GM19025 (cell line): ENCODE results near the gene RGMA.

ENCODE experiments used
- ATAC-seq: cut with Tn5 transposase; IDR thresholded peaks from one replicate; pipeline ENCODE4 v1.9.1; 2021; ENCODE audit warnings: mild to moderate bottlenecking, low read depth, moderate library complexity; ENCODE audit not compliant: unreplicated experiment

The RGMA gene

DNA sequence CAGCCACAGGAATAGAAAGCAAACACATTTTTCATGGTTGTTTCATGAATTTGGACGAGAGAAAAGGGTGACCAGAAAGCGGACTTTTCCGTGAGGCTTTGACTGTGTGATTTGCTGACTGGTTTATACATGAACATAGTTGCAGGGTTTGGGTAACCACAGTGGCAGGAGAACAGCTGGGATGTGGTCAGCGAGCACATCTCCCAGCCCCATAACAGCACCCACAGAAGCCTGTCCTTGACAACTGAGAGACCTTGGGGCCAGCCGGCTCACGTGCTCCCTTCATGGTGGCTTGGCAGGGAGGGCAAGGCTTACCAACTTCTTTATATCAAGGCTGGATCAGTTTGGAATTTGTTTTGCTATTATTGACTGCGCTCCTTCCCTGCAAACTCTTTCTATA is 13.2 kb upstream of the RGMA start:
- ATAC-seq = no peak

- ATAC-seq = no peak
Measured at GRCh38 chr15:93093765-93094164, 4.8 kb upstream of the RGMA start.

- ATAC-seq = no peak
Measured at GRCh38 chr15:93091465-93091864, 2.5 kb upstream of the RGMA start.

DNA sequence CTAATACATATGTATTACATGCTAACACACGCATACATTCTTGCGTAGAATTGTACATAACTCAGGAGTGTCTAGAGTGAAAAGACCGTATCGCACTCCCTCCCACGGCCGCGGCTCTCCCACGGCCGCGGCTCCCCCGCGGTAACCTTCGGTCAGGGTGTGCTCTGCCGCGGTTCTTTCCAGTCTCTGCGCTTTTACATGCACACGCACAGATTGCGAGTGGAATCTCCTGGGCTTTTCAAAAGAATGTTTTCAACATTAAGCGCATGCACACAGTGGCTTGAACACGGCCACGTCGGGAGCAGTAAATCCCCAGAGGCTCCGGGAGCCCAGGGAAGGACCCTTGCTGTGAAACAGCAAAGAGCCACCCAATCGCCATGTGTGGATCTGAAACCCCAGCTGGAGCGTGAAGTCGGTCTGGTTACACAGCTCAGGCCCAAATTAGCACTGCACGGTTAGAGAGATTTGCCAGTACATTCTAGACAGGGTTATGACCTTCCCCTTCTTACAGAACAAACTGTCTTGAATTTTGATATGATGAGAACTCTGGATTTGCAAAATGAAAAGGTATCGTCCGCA is 805 bp upstream of the RGMA start:
- no peak for ATAC-seq

DNA sequence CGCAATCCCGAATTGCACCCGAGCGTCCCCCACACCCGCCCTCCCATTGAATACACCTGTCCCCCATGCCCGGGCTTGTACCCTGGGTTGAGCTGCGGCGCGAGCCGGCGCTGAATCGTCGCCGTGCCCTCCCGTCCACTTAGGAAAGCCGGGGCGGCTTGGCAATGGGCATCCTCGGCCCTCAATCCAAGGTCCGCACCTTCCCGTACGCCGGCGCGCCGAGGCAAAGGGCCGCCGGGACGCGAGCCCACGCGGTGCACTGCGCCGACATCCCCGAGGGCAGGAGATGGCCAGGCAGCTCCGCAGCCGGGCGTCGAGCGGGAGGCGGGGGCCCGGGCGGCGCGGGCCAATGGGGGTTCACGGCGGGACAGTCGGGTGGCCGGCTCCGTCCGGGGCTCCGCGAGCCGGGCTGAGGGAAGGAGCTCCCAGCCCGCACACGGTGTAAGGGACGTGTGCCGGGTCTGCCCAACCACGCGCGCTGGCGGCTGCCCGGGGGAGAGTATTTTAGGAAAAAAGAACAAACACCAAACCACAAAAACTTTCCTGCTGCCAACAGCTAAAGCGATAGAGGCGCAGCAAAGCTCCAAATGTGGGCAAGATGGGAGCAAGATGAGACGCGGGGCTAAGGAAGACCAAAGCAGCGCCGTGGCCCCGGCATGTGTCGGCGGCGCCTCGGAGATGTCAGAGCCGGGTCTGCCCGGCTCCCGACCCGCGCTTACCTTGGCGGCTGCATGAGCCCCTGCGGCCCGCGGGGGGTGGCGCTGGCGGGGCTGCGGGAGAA is 621 bp downstream of the RGMA start:
- ATAC-seq = no peak

DNA sequence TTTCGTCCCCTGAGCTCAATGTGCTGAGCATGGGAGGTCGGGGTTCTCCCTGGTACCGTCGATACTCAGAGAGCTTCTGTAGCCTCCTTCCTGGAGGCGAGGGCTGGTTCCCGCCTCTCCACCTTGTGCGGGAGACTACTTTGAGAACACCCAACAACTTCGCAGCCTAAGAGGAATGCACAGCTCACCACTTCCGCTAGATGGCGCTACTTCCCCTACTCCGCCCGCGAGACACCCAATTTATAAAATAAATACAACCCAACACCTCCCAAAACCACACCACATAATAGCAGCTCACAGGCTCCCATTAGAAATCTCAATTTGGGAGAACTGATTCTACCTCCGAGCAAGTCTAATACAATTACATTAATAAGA is 1.2 kb downstream of the RGMA start:
- no peak for ATAC-seq

- no peak for ATAC-seq
Measured at GRCh38 chr15:93086791-93087190, 2.2 kb downstream of the RGMA start.

DNA sequence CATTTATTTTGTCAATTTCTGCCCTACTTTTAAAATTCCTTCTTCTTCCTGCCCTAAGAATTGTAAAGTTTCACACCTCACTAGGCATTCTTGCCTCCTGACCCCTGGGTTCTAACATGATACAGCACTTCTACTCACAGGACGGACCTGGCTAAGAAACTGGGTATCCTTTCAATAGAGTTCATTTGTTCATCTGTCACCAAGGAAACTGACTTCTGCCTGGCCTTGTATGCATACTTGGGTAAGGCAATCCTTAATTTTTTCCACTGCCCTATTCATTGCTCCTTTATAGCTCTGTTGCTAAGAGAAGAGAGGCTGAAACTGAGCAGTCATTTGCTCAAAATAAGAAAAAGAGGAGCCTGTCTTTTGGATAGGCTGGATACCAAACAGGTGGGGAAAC is 3.3 kb downstream of the RGMA start:
- ATAC-seq = no peak

DNA sequence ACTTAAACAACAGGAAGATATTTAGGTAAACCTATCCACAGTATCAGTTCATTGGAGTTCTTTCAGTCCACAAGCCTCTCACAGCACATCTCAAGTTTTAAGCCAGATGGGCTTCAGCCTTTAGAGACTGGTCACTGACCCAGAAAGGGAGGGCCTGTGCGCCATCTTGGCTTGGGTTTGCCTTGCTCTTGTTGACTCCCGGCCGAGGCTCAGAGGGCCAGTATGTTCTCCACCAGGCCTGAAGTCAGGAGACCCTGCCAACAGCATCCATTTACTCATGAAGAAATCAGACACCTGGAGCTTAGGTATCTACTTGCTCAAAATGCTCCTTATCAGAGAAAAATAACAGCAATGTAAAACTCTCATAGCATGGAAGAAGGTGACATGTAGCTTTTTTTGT is 6.2 kb downstream of the RGMA start:
- no peak for ATAC-seq

- ATAC-seq = no peak
Measured at GRCh38 chr15:93081399-93081798, 7.6 kb downstream of the RGMA start.

GRCh38 chr15:93080451-93080850 is 8.6 kb downstream of the RGMA start:
- no peak for ATAC-seq

DNA sequence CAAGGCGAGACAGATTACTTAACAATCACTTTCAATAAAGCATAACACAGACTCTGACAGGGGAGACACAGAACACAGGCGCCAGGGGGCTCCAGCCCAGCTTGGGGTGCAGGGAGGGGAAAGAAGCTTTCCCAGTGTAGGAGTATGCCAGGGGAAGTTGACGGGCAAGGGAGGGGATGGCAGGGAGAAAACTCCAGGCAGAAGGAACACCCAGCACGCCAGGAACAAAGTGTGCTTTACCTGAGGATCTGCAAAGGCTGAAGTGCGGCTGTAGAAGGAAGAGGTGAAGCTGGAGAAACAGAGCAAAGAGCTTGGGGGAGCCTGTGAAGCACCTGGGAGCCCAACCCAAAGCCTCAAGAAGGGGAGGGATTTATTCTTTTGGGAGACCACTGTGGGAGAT is 12.1 kb downstream of the RGMA start:
- no peak for ATAC-seq

- ATAC-seq = no peak
Measured at GRCh38 chr15:93076217-93076616, 12.8 kb downstream of the RGMA start.

GRCh38 chr15:93074599-93074998 is 14.4 kb downstream of the RGMA start:
- no peak for ATAC-seq

GRCh38 chr15:93073465-93073952 is 15.5 kb downstream of the RGMA start:
- no peak for ATAC-seq

DNA sequence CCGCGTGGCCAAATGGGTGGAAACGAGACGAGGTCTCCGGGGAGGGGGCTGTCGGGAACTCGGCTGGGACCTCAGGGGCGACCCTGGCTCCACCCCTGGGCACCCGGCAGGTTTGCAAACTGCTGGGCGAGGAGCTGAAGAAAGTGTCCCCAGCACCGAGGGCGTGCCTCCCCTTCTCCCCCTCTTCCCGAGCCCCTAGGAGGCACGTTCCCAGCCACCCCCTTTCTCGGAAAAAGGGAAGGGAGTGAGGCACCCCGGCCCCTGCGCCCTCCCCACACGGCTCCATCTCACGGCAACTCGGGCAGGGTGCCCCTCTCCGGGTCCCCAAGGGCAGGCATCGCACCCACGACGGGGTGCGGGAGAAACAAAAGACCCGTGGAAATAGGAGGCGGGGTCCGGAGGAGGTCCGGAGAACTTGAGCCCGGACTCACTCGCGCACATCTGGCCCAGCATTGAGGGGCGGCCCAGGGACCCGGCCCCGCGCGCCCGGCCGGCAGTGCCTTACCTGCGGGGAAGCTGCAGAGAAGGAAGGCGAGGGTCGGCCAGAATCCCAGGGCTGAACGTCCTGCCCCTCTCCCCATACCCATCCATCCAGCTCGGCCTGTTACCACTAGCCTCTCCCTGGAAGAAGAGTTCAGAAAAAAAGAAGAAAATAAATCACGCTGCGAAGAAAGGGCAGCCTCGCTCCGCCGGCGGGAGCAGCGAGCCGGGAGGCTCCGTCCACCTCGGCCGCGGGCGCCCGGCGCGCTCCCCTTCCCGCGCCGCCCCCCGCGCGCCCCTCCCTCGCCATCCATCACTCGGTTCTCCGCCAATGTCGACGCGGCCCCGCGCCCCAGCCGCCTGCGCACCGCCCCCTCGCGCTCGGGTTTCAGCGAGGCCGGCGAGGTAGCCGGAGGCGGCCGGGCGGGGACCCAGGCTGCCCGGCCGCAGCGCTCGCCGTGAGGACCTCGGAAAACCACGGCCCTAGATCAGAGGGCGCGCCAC is 16.3 kb downstream of the RGMA start:
- no peak for ATAC-seq

DNA sequence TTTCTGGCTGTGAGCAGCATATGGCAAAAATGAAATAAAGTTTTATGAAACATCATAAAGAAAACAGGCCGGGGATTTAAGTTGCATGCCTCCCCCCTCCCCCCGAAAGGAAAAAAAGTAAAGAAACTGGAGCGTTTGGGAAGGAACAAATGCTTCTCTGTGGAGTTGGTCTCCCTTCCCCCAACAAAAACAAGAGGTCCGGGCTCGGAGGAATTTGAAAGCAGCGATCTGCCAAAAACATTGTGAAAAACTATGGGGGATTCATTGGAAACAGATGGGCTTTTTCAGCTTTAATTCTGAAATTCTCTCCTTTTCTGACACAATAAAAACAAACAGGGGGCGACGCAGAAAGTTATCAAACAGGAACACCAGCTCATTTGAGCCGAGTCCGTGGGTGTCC is 17.0 kb downstream of the RGMA start:
- no peak for ATAC-seq

GRCh38 chr15:93071469-93071936 is 17.5 kb downstream of the RGMA start:
- ATAC-seq = no peak

DNA sequence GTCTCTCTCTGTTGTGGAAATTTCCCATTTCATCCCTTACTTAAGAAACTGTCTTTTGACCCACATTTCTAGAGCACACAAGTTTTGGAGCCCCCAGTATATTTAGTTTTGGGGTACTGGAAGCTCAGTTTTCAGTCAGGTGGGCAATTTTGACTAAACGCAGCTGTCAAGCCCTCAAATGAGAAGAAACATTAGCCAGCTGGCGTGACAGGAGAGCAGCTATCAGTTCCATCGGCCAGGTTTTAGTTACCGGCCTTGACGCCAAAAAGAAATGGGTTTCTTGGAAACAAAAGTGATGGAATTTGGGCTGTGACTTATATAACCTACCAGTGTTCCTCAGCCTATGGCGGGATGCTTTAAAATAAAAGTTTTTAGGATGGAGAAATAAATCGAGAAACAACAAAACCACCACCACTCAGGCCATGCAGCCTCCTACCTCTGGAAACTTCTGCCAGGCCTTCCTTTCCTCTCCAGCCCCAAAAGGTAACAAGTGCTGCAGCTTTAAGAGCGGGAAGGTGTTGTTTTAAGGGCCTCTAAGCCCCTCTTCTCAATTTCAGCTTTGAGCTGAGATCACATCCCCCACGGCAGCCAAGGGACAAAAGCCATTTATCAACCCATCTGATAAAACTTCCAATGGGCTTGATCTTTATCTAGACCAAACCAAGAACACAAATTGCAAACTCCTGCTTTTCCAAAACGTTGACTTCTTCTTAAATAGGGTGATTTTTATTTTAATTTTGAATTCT is 18.3 kb downstream of the RGMA start:
- ATAC-seq = no peak

DNA sequence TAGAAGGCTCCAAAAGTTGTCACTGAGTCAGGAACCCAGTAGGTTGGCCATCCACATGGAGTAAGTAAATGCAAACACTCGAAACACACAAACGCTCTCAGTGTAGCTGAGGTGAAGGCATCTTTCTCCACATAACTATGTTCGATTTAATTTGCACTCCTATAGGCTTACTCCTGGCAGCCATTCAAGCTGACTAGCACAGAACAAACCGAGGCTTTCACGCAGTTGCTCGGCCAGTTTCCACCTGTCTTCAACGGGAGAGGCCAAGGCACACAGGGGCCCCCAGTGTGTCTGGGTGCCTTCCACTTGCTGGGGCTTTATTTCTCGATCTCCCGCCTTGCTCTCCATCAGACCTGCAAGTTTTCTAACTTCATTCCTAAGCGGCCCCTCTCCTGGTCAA is 18.9 kb downstream of the RGMA start:
- no peak for ATAC-seq
